Activated naive CD8-positive, alpha-beta T cell treated with anti-CD3 and anti-CD28 coated beads, Interleukin-2, amount 10 ng/mL, durations not matched to agents 7 days and 5 days (primary cell): ENCODE data around the gene KIAA0513. TPM values are rescaled to one million over a fixed set of nuclear protein-coding genes. Genes with fewer than 3 reads are reported as not detected.

Experiments
- ATAC-seq: fragments of 150-1000 bp; cut with Tn5 transposase; one replicate; pipeline ENCODE4 v1.10.0; 2021; ENCODE audit warnings: low read depth, moderate library complexity
- POLR2A ChIA-PET: fragments of 350-600 bp; sonication (Branson Sonifier 250); formaldehyde crosslinking; loops from one replicate; lab custom pipeline; 2021; ENCODE audit warnings: antibody characterized with exemption; lab: Charles Lee
- DNase-seq: peaks from one replicate; pipeline ENCODE4 v3.0.0; 2021
- H3K27ac Mint-ChIP-seq: one replicate; pipeline ENCODE4 v1.8.0; 2022; ENCODE audit warnings: mild to moderate bottlenecking, mixed read lengths
- H3K27me3 Mint-ChIP-seq: one replicate; pipeline ENCODE4 v1.8.0; 2022; ENCODE audit warnings: mild to moderate bottlenecking, moderate library complexity, mixed read lengths
- H3K36me3 Mint-ChIP-seq: one replicate; pipeline ENCODE4 v1.8.0; 2021; ENCODE audit warnings: mild to moderate bottlenecking, mixed read lengths
- H3K4me1 Mint-ChIP-seq: one replicate; pipeline ENCODE4 v1.8.0; 2021; ENCODE audit warnings: mixed read lengths
- H3K4me3 Mint-ChIP-seq: one replicate; pipeline ENCODE4 v1.8.0; 2022; ENCODE audit warnings: mild to moderate bottlenecking, moderate library complexity, mixed read lengths
- H3K9me3 Mint-ChIP-seq: one replicate; pipeline ENCODE4 v1.8.0; 2021; ENCODE audit warnings: mixed read lengths
- total RNA-seq, 2 experiments: library from RNA; stranded (reverse); gene quantifications; one replicate each; pipeline ENCODE4 v1.2.3, GENCODE V29; 2021

KIAA0513 gene
- total RNA-seq, 2 experiments from 2014 or later: 11.6 to 13.9 TPM

GRCh38 chr16:85010446-85010930, 17.1 kb upstream of the KIAA0513 start:
- no peaks in the 10 kb centered on the region for H3K27me3 Mint-ChIP-seq
- H3K4me3 Mint-ChIP-seq: peak overlapping the region; percentile 95
- POLR2A ChIA-PET: interaction anchor here (0.6 to 4.2 kb wide), 6 partner anchors 17 to 94 kb away, joined by 3 to 38 read pairs (median 7); partner anchors contain the start of gene KIAA0513
- peak overlapping the region; percentile 97 for H3K27ac Mint-ChIP-seq
- ATAC-seq: no peak
- H3K36me3 Mint-ChIP-seq: peaks cover 10% of the 10 kb centered on the region
- H3K4me1 Mint-ChIP-seq: peaks cover 18% of the 10 kb centered on the region
- no peaks in the 10 kb centered on the region for H3K9me3 Mint-ChIP-seq
- DNase-seq: no peak

GRCh38 chr16:85010931-85011845, 16.4 kb upstream of the KIAA0513 start, which contains the start of gene ZDHHC7:
Gene ZDHHC7 (minus strand): TSS chr16:85011535. CDS start chr16:84990618, 20,917 bp downstream.
- H3K36me3 Mint-ChIP-seq: peaks cover 6% of the 10 kb centered on the region
- peaks cover 17% of the 10 kb centered on the region for H3K4me1 Mint-ChIP-seq
- POLR2A ChIA-PET: interaction anchor here (0.6 to 4.2 kb wide), 11 partner anchors 9 to 1006 kb away, joined by 3 to 38 read pairs (median 4); partner anchors contain the start of gene KIAA0513
- peak within 1 kb of the TSS; percentile 95 for H3K4me3 Mint-ChIP-seq
- peak; percentile 90 for DNase-seq
- peak; percentile 91 for ATAC-seq
- peak within 1 kb of the TSS; percentile 97 for H3K27ac Mint-ChIP-seq
- no peaks in the 10 kb centered on the region for H3K27me3 Mint-ChIP-seq
- no peaks in the 10 kb centered on the region for H3K9me3 Mint-ChIP-seq

- Mint-ChIP-seq H3K9me3 (no peaks in the 10 kb centered on the region), H3K27me3 (no peaks in the 10 kb centered on the region), H3K27ac (peak overlapping the region; percentile 94), H3K4me3 (peak overlapping the region; percentile 88), H3K4me1 (peaks cover 19% of the 10 kb centered on the region), H3K36me3 (peaks cover 4% of the 10 kb centered on the region)
- ATAC-seq (no peak), DNase-seq (no peak)
- POLR2A ChIA-PET: interaction anchor here (0.8 to 4.2 kb wide), 6 partner anchors 8 to 325 kb away, joined by 3 to 38 read pairs (median 6); partner anchors contain the start of gene KIAA0513
Observed at GRCh38 chr16:85011846-85012284, 15.7 kb upstream of the KIAA0513 start.

GRCh38 chr16:85014311-85014710, 13.3 kb upstream of the KIAA0513 start:
- H3K4me1 Mint-ChIP-seq: peaks cover 20% of the 10 kb centered on the region
- ATAC-seq (no peak), DNase-seq (no peak)
- POLR2A ChIA-PET: no interaction called here
- H3K9me3 Mint-ChIP-seq: no peaks in the 10 kb centered on the region
- no peak overlapping the region for H3K27ac Mint-ChIP-seq
- H3K27me3 Mint-ChIP-seq: peaks cover 10% of the 10 kb centered on the region
- peaks cover 4% of the 10 kb centered on the region for H3K36me3 Mint-ChIP-seq
- no peak overlapping the region for H3K4me3 Mint-ChIP-seq

GRCh38 chr16:85015481-85016187, 12.0 kb upstream of the KIAA0513 start:
- Mint-ChIP-seq H3K4me3 (no peak overlapping the region), H3K9me3 (no peaks in the 10 kb centered on the region), H3K4me1 (peaks cover 12% of the 10 kb centered on the region), H3K36me3 (peaks cover 4% of the 10 kb centered on the region), H3K27me3 (peaks cover 10% of the 10 kb centered on the region), H3K27ac (no peak overlapping the region)
- ATAC-seq: no peak
- POLR2A ChIA-PET: interaction anchor here (1.2 to 2.4 kb wide), 2 partner anchors 11 to 40 kb away, joined by 3 to 15 read pairs; partner anchors contain the start of gene KIAA0513
- no peak for DNase-seq

- no peak overlapping the region for H3K4me3 Mint-ChIP-seq
- peaks cover 10% of the 10 kb centered on the region for H3K4me1 Mint-ChIP-seq
- H3K36me3 Mint-ChIP-seq: no peaks in the 10 kb centered on the region
- H3K27me3 Mint-ChIP-seq: peaks cover 13% of the 10 kb centered on the region
- DNase-seq (no peak), ATAC-seq (no peak)
- H3K27ac Mint-ChIP-seq: no peak overlapping the region
- no peaks in the 10 kb centered on the region for H3K9me3 Mint-ChIP-seq
- POLR2A ChIA-PET: interaction anchor here (2.4 kb wide), 1 partner anchor 9 kb away, joined by 15 read pairs; the partner anchor contains the start of gene KIAA0513
Observed at GRCh38 chr16:85017151-85017550, 10.4 kb upstream of the KIAA0513 start.

- H3K9me3 Mint-ChIP-seq: no peaks in the 10 kb centered on the region
- ATAC-seq: no peak
- H3K4me1 Mint-ChIP-seq: peaks cover 10% of the 10 kb centered on the region
- H3K27ac Mint-ChIP-seq: no peak overlapping the region
- DNase-seq: no peak
- no peaks in the 10 kb centered on the region for H3K36me3 Mint-ChIP-seq
- H3K4me3 Mint-ChIP-seq: no peak overlapping the region
- peaks cover 13% of the 10 kb centered on the region for H3K27me3 Mint-ChIP-seq
- POLR2A ChIA-PET: no interaction called here
Observed at GRCh38 chr16:85017633-85018032, 10.0 kb upstream of the KIAA0513 start.

GRCh38 chr16:85018529-85019236, 8.9 kb upstream of the KIAA0513 start:
- Mint-ChIP-seq H3K27ac (no peak overlapping the region), H3K9me3 (no peaks in the 10 kb centered on the region), H3K27me3 (peaks cover 13% of the 10 kb centered on the region), H3K36me3 (no peaks in the 10 kb centered on the region), H3K4me1 (peaks cover 10% of the 10 kb centered on the region), H3K4me3 (no peak overlapping the region)
- POLR2A ChIA-PET: no interaction called here
- ATAC-seq (no peak), DNase-seq (no peak)

GRCh38 chr16:85019659-85020245, 7.8 kb upstream of the KIAA0513 start:
- peaks cover 13% of the 10 kb centered on the region for H3K27me3 Mint-ChIP-seq
- no peak for ATAC-seq
- POLR2A ChIA-PET: interaction anchor here (1.1 kb wide), 1 partner anchor 8 kb away, joined by 3 read pairs; no protein-coding TSS in a partner anchor

GRCh38 chr16:85025781-85026653, 1.6 kb upstream of the KIAA0513 start:
- Mint-ChIP-seq H3K36me3 (no peaks in the 10 kb centered on the region), H3K9me3 (no peaks in the 10 kb centered on the region), H3K27me3 (peaks cover 2% of the 10 kb centered on the region), H3K4me1 (peaks cover 29% of the 10 kb centered on the region), H3K27ac (no peak overlapping the region), H3K4me3 (peak overlapping the region; percentile 90)
- DNase-seq (no peak), ATAC-seq (no peak)
- POLR2A ChIA-PET: interaction anchor here (2.4 to 3.5 kb wide), 4 partner anchors 10 to 79 kb away, joined by 8 to 38 read pairs (median 24); partner anchors contain the start of gene ZDHHC7

More at GRCh38 chr16:85019659-85020245, 7.8 kb upstream of the KIAA0513 start:
- Mint-ChIP-seq H3K27ac (no peak overlapping the region), H3K9me3 (no peaks in the 10 kb centered on the region), H3K4me3 (no peak overlapping the region), H3K4me1 (peaks cover 10% of the 10 kb centered on the region), H3K36me3 (no peaks in the 10 kb centered on the region)
- no peak for DNase-seq

GRCh38 chr16:85026703-85027102, 892 bp upstream of the KIAA0513 start:
- no peak for DNase-seq
- Mint-ChIP-seq H3K4me3 (peak overlapping the region; percentile 90), H3K4me1 (peaks cover 29% of the 10 kb centered on the region), H3K36me3 (no peaks in the 10 kb centered on the region), H3K27ac (peak overlapping the region; percentile 61), H3K27me3 (no peaks in the 10 kb centered on the region), H3K9me3 (no peaks in the 10 kb centered on the region)
- no peak for ATAC-seq
- POLR2A ChIA-PET: interaction anchor here (0.9 to 3.5 kb wide), 9 partner anchors 11 to 78 kb away, joined by 3 to 38 read pairs (median 8); partner anchors contain the start of gene ZDHHC7
